Skeletal muscle cell (primary cell): ENCODE results near the gene ARFGEF2.
"Not testable (repeated sequence)": the region's sequence is repeated elsewhere in the genome, so short reads cannot be mapped to it uniquely, and the experiment has no call there.

Source experiments
- DNase-seq: peaks from one replicate; pipeline ENCODE4 v3.0.0-alpha.2; 2010; ENCODE audit warnings: low read depth
- H3K4me3 ChIP-seq: 2 replicates; pipeline ENCODE4 v1.5.1; 2011; ENCODE audit warnings: low read depth, mild to moderate bottlenecking, control low read depth, low read length, moderate library complexity

ARFGEF2 gene

DNA sequence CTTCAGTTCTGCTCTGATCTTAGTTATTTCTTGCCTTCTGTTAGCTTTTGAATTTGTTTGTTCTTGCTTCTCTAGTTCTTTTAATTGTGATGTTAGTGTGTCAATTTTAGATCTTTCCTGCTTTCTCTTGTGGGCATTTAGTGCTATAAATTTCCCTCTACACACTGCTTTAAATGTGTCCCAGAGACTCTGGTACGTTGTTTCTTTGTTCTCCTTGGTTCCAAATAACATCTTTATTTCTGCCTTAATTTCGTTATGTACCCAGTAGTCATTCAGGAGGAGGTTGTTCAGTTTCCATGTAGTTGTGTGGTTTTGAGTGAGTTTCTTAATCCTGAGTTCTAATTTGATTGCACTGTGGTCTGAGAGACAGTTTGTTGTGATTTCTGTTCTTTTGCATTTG is 58.5 kb downstream of the ARFGEF2 start:
- not testable (repeated sequence) for H3K4me3 ChIP-seq, DNase-seq

DNA sequence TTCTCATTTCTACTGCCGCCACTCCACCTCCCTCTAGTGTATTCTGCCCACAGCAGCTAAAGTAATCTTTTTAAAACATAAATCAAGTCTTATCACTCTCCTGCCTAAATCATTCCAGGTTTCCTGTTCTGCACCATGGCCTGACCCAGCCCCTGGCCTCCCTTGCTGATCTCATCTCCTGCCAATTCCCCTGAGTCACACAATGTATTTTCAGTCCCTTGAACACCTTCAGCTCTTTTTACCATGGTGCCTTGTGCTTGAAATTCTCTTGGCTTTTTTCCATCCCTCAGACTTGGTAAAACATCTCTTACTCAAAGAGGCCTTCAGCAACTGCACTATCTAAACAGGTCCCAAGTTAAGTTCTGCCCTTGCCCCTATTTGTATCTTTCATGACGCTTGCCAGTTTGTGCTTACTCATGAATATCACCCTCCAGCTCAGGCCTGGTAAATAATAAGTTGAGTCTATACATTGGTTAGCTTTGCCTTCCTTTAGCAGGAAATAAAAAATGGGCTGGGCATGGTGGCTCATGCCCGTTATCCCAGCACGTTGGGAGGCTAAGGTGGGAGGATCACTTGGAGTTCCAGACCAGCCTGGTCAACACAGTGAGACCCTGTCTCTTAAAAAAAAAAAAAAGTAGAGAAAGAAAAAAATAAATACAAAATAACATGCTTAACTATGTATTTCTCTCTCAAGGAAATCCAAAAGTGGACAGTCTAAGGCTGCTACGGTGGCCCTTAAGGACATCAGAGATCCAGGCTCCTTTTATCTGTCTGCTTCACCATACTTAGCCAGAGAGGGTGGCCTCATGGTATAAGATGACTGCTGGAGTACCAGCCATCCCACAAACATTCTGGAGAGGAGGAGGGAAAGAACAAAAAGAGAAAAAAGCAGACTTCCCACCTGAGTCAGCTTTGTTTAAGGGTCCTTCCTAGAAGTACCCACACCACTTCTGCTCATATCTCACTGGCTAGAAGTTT is 62.2 kb downstream of the ARFGEF2 start:
- no peak overlapping the region for H3K4me3 ChIP-seq
- peak; percentile 38 for DNase-seq

DNA sequence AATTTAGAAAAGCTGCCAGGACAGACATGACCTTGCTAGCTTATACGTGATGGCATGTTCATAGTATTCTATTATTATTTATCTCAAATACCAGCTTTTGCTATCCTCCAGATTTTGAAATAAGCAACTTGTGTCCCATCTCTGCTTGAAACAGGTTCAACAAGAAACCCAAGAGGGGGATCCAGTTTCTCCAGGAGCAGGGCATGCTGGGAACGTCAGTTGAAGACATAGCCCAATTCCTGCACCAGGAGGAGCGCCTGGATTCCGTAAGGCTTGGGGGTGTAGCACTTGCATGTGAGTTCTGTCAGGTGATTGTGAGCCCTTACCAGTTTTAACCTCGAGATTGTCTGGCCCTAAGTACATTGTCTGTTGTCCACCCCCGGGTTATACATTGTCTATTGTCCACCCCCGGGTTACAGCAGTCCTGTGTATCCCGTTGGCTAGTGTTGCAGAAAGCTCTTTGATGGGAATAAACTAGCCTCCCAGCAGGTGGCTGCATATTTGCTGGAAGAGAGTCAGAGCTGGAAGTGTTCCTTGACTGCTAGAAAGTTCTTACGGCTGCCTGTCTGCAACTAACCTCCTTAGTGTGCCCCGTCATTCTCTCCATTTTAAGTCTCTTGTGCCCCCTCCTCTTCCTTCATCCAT is 63.2 kb downstream of the ARFGEF2 start:
- DNase-seq, result no peak

DNA sequence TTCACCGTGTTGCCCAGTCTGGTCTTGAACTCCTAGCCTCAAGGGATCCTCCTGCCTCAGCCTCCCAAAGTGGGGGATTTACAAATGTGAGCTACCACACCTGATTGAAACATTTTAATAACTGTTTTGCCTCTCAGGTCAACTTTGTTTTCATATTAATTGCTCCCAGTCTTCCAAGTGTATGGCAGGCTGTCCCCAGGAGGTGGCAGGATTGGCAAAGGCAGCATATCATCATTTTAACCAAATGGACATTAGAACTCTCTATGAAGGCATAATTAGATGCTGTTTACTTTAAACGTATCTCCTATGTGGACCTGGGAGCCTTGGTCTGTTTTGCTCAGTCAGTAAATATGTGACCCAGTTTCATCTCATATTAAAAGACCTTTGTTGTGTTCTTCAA is 65.4 kb downstream of the ARFGEF2 start:
- H3K4me3 ChIP-seq, result no peak overlapping the region
- DNase-seq, result no peak

More for the DNA sequence above, 63.2 kb downstream of the ARFGEF2 start:
- H3K4me3 ChIP-seq, result no peak overlapping the region

DNA sequence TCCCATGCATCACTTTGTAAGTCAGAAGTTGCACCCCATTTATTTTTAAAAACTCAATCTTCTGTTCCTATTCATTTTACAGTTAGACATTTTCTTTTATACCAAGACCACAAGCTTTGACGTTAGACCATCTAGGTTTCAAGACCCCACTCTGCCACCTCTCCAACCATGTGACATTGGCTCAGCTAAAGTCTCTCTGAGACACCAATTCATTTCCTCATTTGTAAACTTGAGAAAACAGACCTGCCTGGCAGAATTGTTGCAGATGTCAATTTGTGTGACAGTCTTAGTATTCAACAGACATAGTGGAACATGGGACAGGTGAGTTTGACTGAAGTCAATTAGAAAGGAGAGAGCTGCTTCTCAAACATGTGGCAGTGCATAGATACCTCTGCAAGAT is 69.0 kb downstream of the ARFGEF2 start:
- no peak overlapping the region for H3K4me3 ChIP-seq
- DNase-seq, result no peak

DNA sequence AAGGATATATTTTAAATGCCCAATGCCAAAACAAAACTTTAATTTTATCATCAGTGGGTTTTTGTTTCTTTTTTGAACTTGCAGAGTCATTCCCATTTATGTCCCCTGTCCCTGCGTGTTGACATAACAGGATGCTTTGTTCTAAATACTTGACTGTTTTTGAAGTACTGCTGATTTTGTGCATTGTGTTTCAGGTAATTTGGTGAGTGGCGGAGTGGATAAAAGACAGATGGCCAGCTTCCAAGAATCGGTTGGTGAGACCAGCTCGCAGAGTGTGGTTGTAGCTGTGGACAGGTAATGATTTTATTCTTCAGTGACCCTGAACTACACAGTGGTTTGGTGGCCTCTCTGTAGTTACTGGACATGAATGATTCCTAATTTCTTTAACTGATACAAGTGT is 74.1 kb downstream of the ARFGEF2 start:
- no peak for DNase-seq
- H3K4me3 ChIP-seq, result no peak overlapping the region

DNA sequence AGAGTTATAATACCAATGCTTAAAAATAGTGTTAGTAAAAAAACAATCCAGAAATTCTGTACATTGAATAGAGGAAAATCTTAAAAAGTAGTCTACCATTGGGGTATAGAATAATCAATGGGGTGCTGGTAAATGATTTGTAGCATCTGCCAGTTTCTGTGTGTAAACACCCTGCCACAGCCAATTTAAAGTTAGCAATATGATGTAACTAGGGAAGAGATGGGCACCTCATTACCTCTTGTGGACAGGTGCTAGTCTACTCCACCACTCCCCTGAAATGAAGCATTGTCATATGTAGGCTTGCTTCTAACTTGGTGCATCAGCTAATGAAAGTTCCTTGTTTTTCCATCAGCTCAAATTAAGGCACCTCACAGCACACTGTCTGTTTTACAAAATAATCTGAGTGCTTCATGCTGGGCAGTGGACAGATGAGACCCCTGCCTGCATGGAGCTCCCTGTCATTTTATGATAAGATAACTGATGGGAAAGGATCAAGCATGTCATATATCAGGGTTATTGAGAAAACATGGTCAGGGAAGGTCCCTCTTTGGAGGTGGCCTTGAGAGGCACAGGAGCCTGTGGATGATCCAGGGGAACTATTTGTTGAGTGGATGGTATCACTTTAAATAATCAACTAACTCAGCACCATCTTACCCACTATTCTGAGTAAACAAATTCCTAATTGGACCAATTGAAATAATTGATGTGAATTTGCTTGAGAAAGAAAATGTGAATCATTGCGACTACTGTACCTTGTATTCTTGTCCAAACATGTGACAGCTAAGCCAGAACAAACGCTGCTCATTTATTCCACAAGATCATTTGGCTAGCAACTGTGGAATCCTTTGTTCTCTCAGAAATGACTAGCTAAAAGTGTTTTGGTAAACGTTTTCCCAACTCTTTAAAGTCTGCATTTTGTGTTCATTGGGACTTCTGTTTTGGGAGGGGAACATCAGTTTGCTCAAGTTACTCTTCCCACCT is 78.7 kb downstream of the ARFGEF2 start:
- DNase-seq, result no peak
- H3K4me3 ChIP-seq, result no peak overlapping the region

DNA sequence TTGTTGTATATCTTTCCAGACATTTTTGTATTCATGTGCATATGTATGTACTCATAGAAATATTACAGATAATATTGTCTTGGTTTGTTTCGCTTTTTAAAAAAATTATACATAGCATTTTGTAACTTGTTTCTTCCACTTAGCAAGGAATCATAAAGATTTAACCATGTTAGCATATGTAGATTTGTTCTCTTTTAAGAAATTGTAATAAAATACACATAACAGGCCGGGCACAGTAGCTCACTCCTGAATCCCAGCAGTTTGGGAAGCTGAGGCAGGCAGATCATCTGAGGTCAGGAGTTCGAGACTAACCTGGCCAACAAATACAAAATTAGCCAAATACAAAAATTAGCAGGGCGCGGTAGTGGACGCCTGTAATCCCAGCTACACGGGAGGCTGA is 80.2 kb downstream of the ARFGEF2 start:
- DNase-seq, result no peak

DNA sequence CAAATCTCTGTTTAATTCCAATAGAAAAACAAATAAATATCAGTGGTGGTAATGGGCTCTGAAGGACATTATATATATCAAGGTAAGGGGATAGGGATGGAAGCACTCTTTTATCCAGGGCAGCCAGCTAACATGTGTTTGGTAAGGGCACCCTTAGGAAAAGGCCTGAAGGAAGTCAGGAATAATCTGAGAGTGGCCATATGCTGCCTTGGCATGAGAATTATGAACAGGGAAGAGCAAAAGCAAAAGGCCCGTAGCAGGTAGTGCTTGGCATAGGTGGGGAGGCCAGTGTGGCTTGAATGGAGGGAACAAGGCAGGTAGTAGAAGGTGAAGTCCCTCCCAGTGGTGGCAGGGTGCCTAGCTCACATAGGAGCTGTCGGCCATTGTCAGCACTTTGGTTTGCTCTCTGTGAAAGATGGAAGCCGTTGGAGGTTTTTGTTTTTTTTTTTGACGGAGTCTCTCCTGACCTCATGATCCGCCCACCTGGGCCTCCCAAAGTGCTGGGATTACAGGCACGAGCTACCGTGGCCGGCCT is 85.0 kb downstream of the ARFGEF2 start:
- H3K4me3 ChIP-seq, result no peak overlapping the region
- DNase-seq, result no peak

More for the DNA sequence above, 80.2 kb downstream of the ARFGEF2 start:
- no peak overlapping the region for H3K4me3 ChIP-seq

DNA sequence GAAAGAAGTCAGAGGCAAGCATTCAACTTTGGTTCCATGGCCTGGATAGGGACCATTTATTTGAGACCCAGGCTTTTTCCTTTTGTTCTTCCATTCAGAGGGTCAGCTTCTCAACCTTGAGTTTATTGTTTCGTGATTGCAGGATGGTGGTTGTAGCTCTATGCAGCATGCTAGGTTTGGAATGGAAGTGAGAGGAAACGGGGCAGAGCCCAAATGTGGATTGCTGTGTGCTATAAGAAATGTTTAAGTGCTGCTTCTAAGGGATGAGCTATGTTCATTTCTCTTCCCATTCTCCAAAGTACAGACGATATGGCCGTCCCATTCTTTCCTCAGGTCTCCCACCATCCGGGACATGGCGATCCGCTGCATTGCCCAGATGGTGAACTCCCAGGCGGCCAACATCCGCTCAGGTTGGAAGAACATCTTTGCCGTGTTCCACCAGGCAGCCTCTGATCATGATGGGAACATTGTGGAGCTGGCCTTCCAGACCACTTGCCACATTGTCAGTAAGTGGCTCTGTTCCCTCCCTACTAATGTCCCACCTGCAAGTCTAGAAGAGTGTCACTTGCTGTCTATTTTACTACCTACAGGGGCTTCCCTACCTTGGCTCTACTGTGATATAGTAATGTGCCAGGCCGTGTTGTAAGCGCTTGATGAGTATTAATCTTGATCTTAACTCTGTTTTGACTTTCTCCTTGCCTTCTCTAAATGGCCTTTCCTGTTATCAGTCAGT is 88.6 kb downstream of the ARFGEF2 start:
- no peak overlapping the region for H3K4me3 ChIP-seq
- no peak for DNase-seq

DNA sequence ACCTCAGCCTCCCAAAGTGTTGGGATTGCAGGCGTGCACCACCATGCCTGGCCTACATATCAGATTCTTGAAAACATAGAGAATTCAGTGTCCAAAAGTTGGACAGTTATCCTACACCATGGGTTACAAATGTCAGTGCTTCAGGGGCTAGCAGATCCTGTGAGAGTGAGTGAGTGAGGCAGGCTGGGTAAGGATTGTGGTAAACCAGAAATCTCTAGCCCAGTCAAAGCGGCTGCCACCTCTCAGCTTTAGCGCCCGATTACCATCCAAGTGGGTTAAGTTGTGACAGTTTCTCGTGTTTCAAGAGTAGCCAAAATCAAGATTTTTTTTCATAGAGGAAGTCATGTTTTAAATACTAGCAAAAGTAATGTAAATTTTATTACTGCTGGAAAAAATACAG is 102.7 kb downstream of the ARFGEF2 start:
- no peak for DNase-seq
- H3K4me3 ChIP-seq, result no peak overlapping the region

DNA sequence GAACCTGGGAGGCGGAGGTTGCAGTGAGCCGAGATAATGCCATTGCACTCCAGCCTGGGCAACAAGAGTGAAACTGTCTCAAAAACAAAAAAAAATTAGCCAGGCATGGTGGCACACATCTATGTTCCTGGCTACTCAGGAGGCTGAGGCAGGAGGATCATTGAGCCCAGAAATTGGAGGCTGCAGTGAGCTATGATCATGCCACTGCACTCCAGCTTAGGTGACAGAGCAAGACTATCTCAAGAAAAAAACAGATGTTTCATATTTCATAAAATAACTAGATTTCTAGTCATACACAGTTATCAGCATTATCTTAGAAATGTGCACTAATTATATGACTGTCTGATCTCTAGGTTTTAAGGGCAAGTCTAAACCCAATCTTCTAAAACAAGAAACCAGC is 106.7 kb downstream of the ARFGEF2 start:
- not testable (repeated sequence) for H3K4me3 ChIP-seq, DNase-seq

DNA sequence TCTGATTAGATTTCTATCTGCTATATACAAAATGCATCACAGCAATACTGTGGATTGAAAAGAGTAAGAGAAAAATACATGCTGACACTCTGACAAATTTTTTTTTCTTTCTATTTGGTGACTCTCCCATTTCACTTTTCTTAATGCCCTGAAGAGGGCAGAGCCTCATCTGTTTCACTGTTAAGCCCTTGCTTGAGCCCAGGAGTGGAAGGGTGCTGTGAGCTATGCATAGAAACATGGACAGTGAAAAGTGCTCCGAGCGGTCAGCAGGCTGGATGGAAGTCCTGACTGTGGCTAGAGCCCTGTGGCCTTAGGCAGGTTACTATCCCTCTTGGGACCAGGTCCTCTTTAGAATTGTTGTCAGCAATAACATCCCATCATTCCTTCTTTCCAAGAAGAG is 107.2 kb downstream of the ARFGEF2 start:
- no peak overlapping the region for H3K4me3 ChIP-seq
- DNase-seq, result no peak

DNA sequence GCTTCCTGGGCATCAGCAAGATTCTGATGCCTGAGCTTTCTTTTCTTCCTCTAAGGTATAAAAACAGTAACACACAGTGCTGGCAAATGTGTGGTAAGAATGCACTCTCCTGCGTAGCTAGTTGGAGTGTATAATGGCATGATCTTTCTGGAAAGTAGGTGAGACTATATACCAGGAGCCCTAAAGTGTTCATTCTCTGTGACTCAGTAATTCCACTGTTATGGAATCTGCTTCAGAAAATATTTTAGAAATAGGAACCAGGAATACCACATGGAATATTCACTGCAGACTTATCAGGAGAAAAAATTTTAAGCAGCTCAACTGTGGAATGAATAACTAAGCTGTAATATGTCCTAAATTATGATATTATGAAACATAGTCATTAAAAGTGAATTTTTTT is 107.7 kb downstream of the ARFGEF2 start:
- H3K4me3 ChIP-seq, result no peak overlapping the region
- no peak for DNase-seq

DNA sequence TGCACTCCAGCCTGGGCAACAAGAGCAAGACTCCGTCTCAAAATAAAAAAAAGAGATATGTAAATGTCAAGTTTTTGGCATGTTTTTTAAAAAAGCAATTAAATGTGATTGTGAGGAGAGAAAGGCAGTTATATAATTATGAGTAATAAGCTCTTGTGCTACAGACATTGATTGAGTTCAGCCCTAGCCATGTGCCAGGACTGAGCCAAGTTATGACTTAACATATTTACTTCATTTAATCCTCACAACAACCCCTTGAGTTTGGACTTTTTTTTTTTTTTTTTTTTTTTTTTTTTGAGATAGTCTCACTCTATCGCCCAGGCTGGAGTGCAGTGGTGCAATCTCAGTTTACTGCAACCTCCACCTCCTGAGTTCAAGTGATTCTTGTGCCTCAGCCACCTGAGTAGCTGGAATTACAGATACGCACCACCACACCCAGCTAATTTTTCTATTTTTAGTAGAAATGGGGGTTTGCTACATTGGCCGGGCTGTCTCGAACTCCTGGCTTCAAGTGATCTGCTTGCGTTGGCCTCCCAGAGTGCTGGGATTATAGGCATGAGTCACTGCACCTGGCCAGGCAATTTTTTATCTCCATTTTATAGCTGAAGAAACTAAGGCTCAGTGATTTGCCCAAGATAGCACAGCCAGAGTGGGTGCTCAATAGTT is 109.6 kb downstream of the ARFGEF2 start:
- H3K4me3 ChIP-seq, result no peak overlapping the region
- DNase-seq, result no peak

DNA sequence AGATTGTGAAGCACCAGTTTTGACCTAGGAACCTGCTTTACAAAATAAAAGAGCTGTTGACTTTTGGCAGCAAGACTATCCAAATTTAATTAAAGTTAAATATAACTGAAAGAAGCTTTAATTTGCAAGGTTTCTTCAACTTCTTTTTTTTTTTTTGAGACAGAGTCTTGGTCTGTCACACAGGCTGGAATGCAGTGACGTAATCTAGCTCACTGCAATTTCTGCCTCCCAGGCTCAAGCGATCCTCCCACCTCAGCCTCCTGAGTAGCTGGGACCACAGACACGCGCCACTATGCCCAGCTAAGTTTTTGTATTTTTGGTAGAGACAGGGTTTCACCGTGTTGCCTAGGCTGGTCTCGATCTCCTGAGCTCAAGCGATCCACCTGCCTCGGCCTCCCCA is 110.9 kb downstream of the ARFGEF2 start:
- no peak overlapping the region for H3K4me3 ChIP-seq
- DNase-seq, result no peak

DNA sequence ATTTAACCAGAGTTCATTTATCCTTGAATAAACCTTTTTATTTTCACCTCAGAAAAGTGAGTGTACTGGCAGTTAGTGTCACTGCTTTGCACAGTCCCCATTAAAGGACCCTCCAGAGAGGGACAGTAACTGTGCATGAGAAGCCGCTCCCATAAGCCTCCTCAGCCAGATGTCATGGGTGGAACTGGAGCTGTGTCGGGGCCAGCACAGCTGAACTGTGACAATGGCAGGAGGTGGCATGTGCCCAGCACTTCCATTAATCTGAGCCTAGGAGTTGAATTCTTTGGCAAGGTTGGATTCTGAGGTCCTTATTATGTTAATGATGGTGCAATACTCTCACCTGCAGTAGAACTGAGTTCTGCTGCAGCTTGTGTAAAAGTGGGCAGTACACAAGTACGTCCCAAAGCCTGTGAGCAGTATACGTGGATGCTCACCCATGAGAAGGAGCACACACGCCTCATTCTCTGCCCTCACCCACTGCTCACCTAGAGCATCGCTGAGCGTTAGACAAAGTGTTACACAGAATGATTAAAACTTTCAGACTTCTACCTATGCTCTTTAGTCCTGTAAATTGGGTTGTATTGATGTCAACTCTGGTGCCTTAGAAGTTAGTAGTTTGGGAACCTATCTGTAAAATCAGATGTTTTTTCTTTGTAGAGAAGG is 112.7 kb downstream of the ARFGEF2 start:
- no peak overlapping the region for H3K4me3 ChIP-seq
- DNase-seq, result no peak

DNA sequence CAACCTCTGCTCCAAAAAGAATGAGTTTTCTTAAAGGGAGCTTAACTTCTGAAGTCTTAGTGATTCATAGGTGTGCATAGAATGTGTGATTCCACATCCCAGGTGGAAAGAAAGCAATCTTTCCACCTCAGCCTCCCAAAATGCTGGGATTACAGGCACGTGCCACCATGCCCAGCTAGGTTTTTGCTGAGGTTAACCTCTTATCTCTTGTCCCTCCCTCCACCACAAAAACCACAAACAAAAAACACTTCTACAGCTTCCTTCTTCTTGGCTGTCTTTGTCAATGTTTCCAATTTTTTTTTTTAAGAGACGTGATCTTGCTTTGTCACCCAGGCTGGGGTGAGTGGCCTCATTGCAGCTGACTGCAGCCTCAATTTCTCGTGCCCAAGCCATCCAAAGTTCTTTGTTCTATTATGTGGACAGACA is 116.5 kb downstream of the ARFGEF2 start:
- no peak for DNase-seq
- H3K4me3 ChIP-seq, result no peak overlapping the region
